LNCAP (cell line): Measurements from ENCODE around the gene GRAMD1C.

Source experiments
- CTCF ChIP-seq: fragments of 450-650 bp; IDR thresholded peaks from 2 replicates; pipeline ENCODE4 v1.5.1; 2017; ENCODE audit warnings: mild to moderate bottlenecking

The GRAMD1C gene

GRCh38 chr3:113812854-113813253 lies 25.7 kb upstream of the GRAMD1C start:
- TF ChIP-seq CTCF: no peak

GRCh38 chr3:113819866-113820265 lies 18.7 kb upstream of the GRAMD1C start:
- no peak for TF ChIP-seq CTCF

- no peak for TF ChIP-seq CTCF
Observed at GRCh38 chr3:113825090-113825489, 13.5 kb upstream of the GRAMD1C start.

GRCh38 chr3:113828600-113828999 lies 10.0 kb upstream of the GRAMD1C start:
- TF ChIP-seq CTCF: no peak

- no peak for TF ChIP-seq CTCF
Observed at GRCh38 chr3:113829576-113830354, 8.8 kb upstream of the GRAMD1C start.

- no peak for TF ChIP-seq CTCF
Observed at GRCh38 chr3:113831103-113831355, 7.6 kb upstream of the GRAMD1C start.

GRCh38 chr3:113832477-113833164 lies 6.0 kb upstream of the GRAMD1C start:
- no peak for TF ChIP-seq CTCF

GRCh38 chr3:113834983-113835382 lies 3.6 kb upstream of the GRAMD1C start:
- TF ChIP-seq CTCF: no peak
